GM19193 (cell line): ENCODE data around the gene TPSB2.
"Not testable (repeated sequence)": the region's sequence is repeated elsewhere in the genome, so short reads cannot be mapped to it uniquely, and the experiment has no call there.

Source experiments
- POLR2A ChIP-seq: IDR thresholded peaks from 4 replicates; pipeline ENCODE4 v1.6.1; 2011; ENCODE audit not compliant: insufficient read depth, insufficient read length; ENCODE audit errors: extremely low read depth

The TPSB2 gene

DNA sequence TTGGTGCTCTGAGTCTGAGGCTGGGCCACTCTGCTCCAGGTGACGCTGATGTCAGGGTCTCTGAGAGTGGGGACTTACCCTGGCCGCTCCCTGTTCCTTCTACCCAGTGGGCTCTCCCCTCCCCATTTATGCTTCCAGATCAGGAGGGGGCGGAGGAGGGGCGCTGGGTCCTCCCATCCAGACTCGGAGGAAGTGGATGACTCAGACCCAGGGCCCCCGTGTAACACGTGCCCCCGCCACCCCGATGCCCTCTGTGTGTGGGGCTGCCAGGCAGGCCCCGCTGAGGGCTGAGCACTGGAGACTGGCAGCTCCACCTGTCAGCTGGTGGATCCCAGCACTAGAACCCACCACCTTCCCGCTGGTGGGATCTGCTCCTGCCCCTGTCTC is at the start of gene TPSB2:
Gene TPSB2 (minus strand): TSS at position 101 of the 387 bp plus-strand sequence. CDS start 233 bp downstream, outside the sequence.
- not testable (repeated sequence) for TF ChIP-seq POLR2A

DNA sequence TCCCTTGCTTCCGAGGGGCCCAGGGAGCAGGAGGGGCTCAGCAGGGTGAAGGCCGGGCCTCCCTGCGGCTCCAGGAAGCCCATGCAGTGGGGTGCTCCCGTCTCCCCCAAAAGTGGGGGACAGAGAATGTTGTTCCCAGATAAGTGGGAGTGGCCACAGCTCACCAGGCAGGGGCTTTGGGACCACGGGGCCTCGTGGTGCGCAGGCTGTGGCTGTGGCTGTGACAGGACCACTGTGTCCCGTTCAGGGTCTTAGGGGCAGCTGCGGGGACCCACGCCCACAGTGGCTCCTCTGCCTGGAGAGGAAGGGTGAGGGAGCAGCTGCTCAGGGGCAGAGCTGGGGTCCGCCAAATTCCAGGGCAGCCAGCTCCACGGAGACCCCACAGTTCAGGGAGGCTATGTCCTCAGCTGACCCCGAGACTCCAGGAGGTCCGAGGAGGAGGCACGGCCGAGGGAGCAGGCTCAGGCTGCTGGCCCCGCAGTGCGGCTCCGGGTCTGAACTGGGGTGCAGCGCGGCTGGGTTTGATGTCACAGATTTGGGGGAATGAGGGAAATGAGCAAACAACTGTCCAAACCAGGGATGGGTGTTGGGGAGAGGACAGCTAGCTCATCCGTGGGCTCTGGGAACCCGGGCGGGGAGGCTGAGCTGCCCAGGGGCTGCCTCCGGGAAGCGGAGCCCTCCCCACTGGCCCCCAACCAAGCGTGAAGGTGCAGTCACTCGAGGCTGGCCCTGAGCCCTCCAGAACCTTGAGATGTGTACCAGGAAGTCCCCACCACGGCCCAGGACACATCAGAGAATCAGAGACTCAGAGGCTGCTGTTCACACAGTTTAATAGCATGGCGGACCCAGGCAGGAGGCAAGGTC is 49.3 kb upstream of the TPSB2 start:
- TF ChIP-seq POLR2A, result no peak

DNA sequence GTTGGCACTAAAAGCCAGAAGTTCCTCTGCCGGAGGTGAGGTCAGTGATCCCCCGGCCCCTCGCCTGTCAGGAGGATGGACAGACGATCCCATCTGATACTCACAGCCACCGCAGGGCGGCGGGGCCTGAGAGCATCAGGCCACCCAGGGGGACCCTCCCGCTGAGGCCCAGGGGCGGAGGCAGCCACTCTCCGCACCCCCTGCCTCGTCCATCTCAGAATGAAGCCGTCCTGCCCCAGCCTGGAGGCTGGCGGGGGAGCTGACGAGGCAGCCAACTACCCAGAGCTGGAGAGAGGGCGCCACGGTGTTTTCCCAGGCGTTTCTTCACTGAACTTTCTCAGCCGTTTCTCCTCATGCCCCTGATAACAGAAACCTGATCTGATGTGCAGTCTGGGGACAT is 48.5 kb upstream of the TPSB2 start:
- TF ChIP-seq POLR2A, result no peak

DNA sequence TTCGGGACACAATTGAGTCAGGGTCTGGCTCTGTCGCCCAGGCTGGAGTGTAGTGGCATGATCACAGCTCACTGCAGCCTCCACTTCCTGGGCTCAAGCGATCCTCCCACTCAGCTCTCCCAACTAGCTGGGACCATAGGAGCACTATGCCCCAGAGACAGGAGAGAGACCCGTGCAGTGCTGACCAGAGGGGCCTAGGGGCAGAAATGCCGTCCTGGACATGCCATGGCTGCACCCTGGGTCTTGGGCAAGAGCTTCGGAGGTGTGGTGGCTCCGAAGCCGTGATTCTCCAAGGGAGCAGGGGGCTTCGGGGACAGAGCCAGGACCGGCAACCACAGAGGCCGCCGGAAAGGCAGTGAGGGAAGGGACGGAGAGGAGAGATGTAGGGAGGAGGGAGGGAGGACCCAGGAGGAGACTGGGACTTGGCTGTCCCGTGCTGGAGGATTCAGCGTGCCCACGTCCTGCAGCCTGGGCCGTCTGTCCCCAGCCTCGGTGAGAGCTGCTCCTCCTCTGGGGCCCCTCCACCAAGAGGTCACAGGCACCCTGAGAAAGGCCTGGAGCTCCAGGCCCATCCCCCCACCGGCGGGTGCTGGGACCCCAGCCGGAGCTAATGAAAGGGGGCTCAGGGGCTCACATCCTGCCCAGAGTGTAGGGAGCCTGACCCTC is 47.8 kb upstream of the TPSB2 start:
- no peak for TF ChIP-seq POLR2A

DNA sequence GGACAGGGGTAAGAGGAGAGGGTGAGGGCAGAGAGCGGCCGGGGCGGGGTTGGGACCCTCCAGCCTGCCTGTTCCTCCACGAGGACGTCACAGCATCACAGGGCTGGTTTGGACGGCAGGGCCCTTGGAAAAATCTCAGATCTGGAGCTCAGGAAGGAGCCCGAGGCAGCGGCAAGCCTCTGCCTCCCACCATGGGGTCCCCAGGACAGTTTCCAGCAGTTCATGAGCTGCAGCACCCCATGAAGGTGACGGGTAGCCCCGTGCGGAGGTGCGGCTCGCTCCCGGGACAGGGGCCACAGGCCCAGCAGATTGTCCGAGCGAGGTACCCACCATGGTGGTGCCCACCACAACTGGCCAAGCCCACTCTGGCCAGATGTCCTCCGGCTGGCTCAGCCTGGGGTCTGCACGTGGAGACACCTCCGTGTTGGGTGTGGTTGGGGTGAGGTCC is 47.2 kb upstream of the TPSB2 start:
- no peak for TF ChIP-seq POLR2A

DNA sequence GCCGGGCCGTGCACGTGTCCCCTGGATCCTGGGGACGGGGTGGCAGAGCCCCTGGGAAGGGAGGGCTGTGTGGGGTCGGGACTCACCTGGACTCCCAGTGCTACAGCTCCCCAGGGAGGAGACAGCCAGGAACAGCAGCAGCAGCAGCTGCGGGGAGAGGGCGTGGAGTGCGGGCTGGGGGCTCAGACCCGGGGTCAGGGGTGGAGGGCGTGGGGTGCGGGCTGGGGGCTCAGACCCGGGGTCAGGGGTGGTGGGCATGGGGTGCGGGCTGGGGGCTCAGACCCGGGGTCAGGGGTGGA is 46.5 kb upstream of the TPSB2 start:
- TF ChIP-seq POLR2A, result no peak

DNA sequence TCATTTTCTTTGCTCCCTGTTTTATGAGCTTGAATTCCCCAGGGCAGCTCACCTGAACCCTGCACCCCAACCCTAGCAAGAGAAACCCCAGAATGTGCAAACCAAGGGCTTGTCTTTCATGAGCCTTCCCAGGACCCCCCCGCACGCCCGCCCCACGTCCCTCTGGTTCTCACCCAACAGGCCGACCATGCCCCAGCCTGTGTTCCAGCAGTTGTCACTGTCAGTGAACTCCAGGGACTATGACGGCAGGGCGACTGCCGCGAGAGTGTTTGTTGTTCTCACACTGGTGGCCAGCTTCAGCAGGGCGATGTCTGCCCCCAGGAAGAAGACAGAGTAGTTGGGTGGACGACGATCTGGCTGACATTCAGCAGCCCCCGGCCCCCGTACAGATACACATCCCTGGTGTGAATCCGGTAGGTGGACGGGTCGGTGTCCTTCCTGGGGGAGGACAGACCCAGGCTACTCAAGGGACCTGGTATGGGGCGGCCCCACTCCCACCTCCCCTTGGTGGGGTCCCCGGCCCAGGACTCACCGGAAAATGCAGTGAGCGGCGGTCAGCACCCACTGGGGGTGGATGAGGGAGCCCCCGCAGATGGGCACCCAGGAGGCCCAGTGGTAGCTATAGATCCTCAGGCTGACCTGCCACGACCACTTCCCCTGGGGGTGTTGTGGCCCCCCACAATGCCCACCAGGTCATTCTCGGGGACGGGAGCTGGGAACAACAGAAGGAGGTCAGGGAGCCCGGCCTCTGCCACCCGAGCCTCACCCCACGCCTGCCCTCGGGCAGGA is 46.0 kb upstream of the TPSB2 start:
- TF ChIP-seq POLR2A, result no peak

DNA sequence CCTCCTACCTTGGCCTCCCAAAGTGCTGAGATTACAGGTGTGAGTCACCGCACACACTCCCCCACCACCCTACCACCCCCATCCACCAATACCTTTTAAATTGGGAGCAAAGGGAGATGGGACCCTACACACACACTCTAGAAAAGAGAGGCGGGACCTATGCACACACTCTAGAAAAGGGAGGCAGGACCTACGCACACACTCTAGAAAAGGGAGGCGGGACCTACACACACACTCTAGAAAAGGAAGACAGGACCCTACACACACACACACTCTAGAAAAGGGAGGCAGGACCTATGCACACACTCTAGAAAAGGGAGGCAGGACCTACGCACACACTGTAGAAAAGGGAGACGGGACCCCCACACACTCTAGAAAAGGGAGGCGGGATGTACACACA is 44.8 kb upstream of the TPSB2 start:
- TF ChIP-seq POLR2A, result no peak

DNA sequence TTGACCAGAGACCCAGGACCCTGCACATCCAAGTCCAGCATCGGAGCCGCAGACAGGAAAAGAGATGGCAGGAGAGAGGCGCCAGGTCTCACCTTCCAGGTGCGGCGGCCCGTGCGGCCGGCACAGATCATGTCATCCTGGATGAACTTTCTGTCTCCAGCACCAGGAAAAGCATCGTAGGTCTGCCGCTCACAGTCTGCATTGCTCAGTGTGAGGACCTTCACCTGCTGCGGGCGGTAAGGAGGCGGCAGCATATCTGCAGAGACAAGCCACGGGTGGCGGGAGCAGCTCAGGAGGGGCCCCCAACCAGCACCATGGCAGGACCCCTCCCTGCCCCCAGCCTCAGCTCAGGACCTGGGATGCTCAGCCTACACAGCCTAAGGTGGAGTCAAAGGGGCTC is 43.8 kb upstream of the TPSB2 start:
- no peak for TF ChIP-seq POLR2A

DNA sequence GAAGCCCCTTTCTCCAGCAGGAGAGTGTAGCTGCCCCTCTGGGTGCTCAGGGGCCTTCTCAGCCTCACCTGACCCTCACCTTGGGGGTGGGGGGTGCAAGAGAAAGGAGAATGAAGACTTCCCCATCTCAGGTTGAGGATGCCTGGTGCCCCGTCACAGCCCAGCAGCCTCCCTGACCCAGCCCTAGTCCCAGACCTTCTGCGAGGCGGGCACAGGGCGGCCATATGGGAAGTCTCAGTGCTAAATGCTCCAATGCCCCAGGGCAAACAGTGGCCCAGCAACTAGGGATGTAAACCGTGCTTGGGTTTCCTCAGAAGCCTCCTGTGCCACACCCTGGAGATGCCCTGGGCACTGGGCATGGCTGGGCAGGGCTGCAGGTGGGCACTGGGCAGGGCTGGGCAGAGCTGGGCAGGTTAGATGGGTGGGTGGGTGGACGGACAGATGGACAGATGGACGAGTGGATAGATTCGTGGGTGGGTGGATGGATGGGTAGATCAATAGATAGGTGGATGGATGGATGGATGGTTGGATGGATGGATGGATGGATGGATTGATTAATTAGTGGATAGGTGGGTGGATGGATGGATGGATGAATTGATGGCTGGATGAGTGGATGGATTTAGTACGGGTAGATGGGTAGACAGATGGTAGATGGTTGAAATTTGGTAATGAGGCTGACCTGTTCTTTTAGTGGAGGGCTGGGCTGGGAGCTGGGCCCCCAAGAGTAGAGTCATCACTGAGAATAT is 42.6 kb upstream of the TPSB2 start:
- TF ChIP-seq POLR2A, result no peak

DNA sequence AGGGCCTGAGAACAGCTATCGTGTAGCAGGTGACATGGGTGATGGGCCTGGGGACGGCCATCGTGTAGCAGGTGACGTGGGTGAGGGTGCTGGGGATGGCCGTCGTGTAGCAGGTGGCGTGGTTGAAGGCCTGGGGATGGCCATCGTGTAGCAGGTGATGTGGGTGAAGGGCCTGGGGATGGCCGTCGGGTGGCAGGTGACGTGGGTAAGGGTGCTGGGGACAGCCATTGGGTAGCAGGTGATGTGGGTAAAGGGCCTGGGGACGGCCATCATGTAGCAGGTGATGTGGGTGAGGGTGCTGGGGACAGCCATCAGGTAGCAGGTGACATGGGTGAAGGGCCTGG is 41.4 kb upstream of the TPSB2 start:
- no peak for TF ChIP-seq POLR2A

DNA sequence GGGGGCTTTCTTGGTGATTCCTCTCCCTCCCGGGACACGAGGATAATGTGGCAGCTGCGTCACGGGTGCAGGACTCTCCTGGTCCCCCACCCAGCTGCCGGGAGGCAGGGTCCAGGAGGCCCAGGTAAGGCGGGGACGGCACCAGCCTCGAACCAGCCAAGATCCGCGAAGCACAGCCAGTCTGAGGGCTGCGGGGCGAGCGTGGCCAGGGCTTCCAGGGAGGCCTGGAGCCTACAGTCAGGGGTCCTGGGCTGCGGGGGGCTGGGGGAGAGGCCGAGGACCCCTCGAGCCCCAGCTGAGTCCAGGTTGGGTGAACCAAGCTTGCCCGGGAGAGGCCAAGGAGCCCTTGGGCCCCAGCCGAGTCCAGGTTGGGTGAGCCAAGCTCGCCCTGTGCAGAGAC is 35.8 kb upstream of the TPSB2 start:
- TF ChIP-seq POLR2A, result no peak

DNA sequence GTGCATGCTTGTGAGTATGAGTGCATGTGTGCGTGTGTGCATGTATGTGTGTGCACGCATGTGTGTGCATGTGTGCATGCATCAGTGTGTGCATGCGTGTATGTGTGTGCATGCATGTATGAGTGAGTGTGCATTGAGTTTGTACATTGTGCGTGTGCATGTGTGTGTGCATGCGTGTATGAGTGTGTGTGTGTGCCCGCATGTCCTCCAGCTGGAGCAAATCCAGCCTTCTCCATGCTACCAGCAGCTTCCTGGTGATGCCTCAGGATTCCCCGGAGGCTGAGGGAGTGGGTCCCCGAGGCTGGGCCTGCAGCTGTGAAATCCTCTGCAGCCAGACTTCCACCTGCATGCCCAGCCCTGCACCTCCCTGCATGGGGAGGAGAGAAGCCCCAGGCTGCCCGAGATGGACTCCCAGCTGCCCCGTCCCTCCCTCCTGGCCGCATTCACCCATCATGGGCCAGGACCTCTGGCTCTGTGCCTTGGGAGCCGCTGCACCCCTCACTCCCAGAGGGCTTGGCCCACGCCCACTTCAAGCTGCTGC is 35.2 kb upstream of the TPSB2 start:
- TF ChIP-seq POLR2A, result no peak

DNA sequence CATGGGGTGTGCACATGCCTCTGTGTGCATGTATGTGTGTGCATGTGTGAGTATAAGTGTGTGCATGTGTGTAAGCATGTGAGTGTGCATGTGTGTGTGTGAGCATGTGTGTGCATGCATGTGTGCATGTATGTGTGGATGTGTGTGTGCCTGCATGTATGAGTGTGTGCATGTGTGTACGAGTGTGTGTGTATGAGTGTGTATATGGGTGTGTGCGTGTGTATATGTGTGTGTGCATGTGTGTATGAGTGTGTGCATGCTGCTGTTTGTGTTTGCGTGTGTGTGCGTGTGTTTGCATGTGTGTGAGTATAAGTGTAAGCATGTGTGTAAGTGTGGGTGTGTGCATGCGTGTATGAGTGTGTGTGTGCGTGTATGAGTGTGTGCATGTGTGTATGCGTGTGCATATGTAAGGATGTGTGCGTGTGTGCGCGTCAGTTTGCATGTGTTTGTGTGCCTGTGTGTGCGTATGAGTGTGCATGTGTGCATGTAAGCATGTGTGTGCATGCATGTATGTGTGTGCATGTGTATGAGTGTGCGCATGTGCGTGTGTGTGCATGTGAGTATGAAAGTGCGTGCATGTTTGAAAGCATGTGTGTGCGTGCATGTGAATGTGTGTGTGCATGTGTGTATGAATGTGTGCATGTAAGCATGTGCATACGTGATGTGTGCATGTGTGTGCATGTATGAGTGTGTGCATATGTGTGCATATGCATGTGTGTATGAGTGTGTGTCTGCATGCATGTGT is 34.5 kb upstream of the TPSB2 start:
- TF ChIP-seq POLR2A, result no peak
